Measurements from ENCODE around the gene RABGAP1L. TPM values are rescaled to one million over a fixed set of nuclear protein-coding genes. Genes with fewer than 3 reads are reported as not detected.
"Not testable (repeated sequence)": the region's sequence is repeated elsewhere in the genome, so short reads cannot be mapped to it uniquely, and the experiment has no call there.

Gene RABGAP1L
- total and polyA plus RNA-seq, 10 of the 15 experiments (the other 5 are each of a cell fraction or from before 2014, with no cell fraction given) = 5.8 to 194 (median 113) TPM

DNA sequence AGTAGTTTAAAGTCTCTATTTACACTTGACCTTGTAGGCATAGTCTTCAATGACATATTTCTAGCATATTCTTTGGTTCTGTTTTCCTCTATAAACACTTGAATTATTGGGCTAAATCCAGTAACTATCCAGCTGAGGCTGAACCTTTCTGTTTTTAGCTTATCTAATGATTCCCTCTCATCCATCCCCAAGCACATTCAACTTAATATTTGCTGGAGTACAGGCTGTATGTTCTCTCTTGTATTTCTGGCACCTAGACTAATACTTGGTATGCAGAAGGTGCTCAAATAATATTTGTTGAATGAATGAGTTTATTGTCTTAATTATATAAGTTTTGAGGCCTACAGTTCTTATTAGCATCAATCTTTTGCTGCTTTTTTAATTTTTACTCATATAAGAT lies 88.7 kb downstream of the RABGAP1L start:
- Histone ChIP-seq H3K4me1 (ENCODE audit: control insufficient read depth, insufficient read depth, low read length) (no peaks in the 10 kb centered on the region), H2AFZ (ENCODE audit: control insufficient read depth, low read depth, low read length) (no peak overlapping the region), H3K27me3 (replicated peaks in 1 of 2; ENCODE audit: control insufficient read depth in 2 of 2, insufficient read depth in 2 of 2, low read length in 1 of 2) (no peaks in the 10 kb centered on the region), H4K20me1 (ENCODE audit: control insufficient read depth, insufficient read depth) (no peaks in the 10 kb centered on the region), H3K4me3 (no peak overlapping the region), H3K36me3 (ENCODE audit: control insufficient read depth in 2 of 2, insufficient read depth in 2 of 2, low read length in 1 of 2) (peaks cover 0 to 20% of the 10 kb centered on the region in 2 experiments; a peak in 2 of 4 replicates), H3K79me2 (ENCODE audit: control insufficient read depth, insufficient read depth, low read length) (no peaks in the 10 kb centered on the region), H3K27ac (ENCODE audit: control insufficient read depth, insufficient read depth) (no peak overlapping the region), H3K9me3 (replicated peaks; ENCODE audit: control insufficient read depth, insufficient read depth, low read length) (no peaks in the 10 kb centered on the region), H3K9ac (ENCODE audit: control insufficient read depth, insufficient read depth, low read length) (no peak overlapping the region), H3K4me2 (ENCODE audit: control insufficient read depth, insufficient read depth) (no peak overlapping the region)
- TF ChIP-seq MTA3 (IDR thresholded peaks at IDR 0.05; ENCODE audit: borderline replicate concordance, low read length) = no peak
- no peak for TF ChIP-seq CBFB (IDR thresholded peaks at IDR 0.05; ENCODE audit: low read depth)
- no peak for TF ChIP-seq SREBF2 (IDR thresholded peaks at IDR 0.05; ENCODE audit: low read length)
- TF ChIP-seq NRF1 (conservative IDR thresholded peaks at IDR 0.05; ENCODE audit: low read depth, low read length) = no peak
- no peak for TF ChIP-seq MXI1 (IDR thresholded peaks at IDR 0.05; ENCODE audit: low read depth, low read length)
- TF ChIP-seq RFX5 (IDR thresholded peaks at IDR 0.05; ENCODE audit: low read depth, low read length) = no peak
- no peak for TF ChIP-seq ZNF207 (IDR thresholded peaks at IDR 0.05; ENCODE audit: borderline replicate concordance)
- no peak for TF ChIP-seq LARP7 (IDR thresholded peaks at IDR 0.05)
- TF ChIP-seq YY1 (IDR thresholded peaks at IDR 0.05; ENCODE audit: low read depth, low read length) = no peak
- TF ChIP-seq FOXM1 (IDR thresholded peaks at IDR 0.05; ENCODE audit: low read depth, low read length) = no peak
- ChIA-PET POLR2A (no interaction called here), RAD21 (ENCODE audit: unreplicated experiment) (no interaction called here), SMC1A (ENCODE audit: uncharacterized antibody, unreplicated experiment) (no interaction called here), CTCF (no interaction called here)
- DNase-seq (ENCODE audit: low read depth, low spot score) = no peak
- FAIRE-seq = no peak
- intact Hi-C loops (cut with micrococcal nuclease; ENCODE audit: unreplicated experiment) = no loop called here
- ATAC-seq = no peak
- no TSS peak for BruUV-seq (replicated peaks)
- in situ Hi-C loops (cut with MboI) = no loop called here

DNA sequence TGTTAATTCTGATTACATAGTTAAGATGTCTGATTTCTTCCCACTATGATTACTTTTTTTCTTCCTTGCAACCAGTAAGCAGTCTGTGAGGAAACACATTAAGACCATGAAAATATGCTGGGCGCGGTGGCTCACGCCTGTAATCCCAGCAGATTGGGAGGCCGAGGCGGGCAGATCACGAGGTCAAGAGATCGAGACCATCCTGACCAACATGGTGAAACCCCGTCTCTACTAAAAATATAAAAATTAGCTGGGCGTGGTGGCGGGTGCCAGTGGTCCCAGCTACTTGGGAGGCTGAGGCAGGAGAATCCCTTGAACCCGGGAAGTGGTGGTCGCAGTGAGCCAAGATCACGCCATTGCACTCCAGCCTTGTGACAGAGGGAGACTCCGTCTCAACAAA lies 97.1 kb downstream of the RABGAP1L start:
- H3K4me2 ChIP-seq (ENCODE audit: control insufficient read depth, insufficient read depth); SMC1A ChIA-PET (ENCODE audit: uncharacterized antibody, unreplicated experiment); H3K9ac ChIP-seq (ENCODE audit: control insufficient read depth, insufficient read depth, low read length); H3K27me3 ChIP-seq (replicated peaks in 1 of 2; ENCODE audit: control insufficient read depth in 2 of 2, insufficient read depth in 2 of 2, low read length in 1 of 2); H3K79me2 ChIP-seq (ENCODE audit: control insufficient read depth, insufficient read depth, low read length); DNase-seq (ENCODE audit: low read depth, low spot score); POLR2A ChIA-PET; H3K27ac ChIP-seq (ENCODE audit: control insufficient read depth, insufficient read depth); intact Hi-C loops (cut with micrococcal nuclease; ENCODE audit: unreplicated experiment); H3K4me1 ChIP-seq (ENCODE audit: control insufficient read depth, insufficient read depth, low read length); H3K36me3 ChIP-seq (ENCODE audit: control insufficient read depth in 2 of 2, insufficient read depth in 2 of 2, low read length in 1 of 2); H4K20me1 ChIP-seq (ENCODE audit: control insufficient read depth, insufficient read depth); H3K4me3 ChIP-seq; ATAC-seq; RAD21 ChIA-PET (ENCODE audit: unreplicated experiment); in situ Hi-C loops (cut with MboI); H2AFZ ChIP-seq (ENCODE audit: control insufficient read depth, low read depth, low read length); CTCF ChIA-PET; FAIRE-seq; H3K9me3 ChIP-seq (replicated peaks; ENCODE audit: control insufficient read depth, insufficient read depth, low read length); BruUV-seq (replicated peaks): not testable (repeated sequence)
- 98% methylated on average over 14 of the region's 14 CpGs for whole genome bisulfite sequencing (ENCODE audit: insufficient coverage, insufficient replicate concordance, low lambda C conversion rate, missing lambda C conversion rate)

Measured in GM12878 (cell line).